Measurements from ENCODE around the gene OCA2.

- TF ChIP-seq ASH2L (IDR thresholded peaks at IDR 0.05; ENCODE audit: low read length) = no peak
- TF ChIP-seq EP300 (IDR thresholded peaks at IDR 0.05; ENCODE audit: borderline replicate concordance in 1 of 2, low read depth in 2 of 2, low read length in 2 of 2) = no peak
- no peak for TF ChIP-seq USF2 (IDR thresholded peaks at IDR 0.05; ENCODE audit: low read length)
- no peak for TF ChIP-seq CTCF (IDR thresholded peaks at IDR 0.05; ENCODE audit: control extremely low read depth in 1 of 3, insufficient read depth in 1 of 3, low read depth in 1 of 3, low read length in 3 of 3)
- TF ChIP-seq TCF12 (IDR thresholded peaks at IDR 0.05; ENCODE audit: low read depth, low read length) = no peak
- TF ChIP-seq ATF2 (IDR thresholded peaks at IDR 0.05; ENCODE audit: low read length) = no peak
- TF ChIP-seq CHD2 (IDR thresholded peaks at IDR 0.05; ENCODE audit: low read length) = no peak
- TF ChIP-seq EZH2 (IDR thresholded peaks at IDR 0.05; ENCODE audit: low read depth, low read length, severe bottlenecking) = no peak
- TF ChIP-seq CHD1 (IDR thresholded peaks at IDR 0.05; ENCODE audit: low read depth, low read length) = no peak
- no peak for TF ChIP-seq MAX (IDR thresholded peaks at IDR 0.05)
- TF ChIP-seq YY1 (IDR thresholded peaks at IDR 0.05; ENCODE audit: low read depth, low read length) = no peak
- no peak for TF ChIP-seq RXRA (IDR thresholded peaks at IDR 0.05; ENCODE audit: insufficient read depth, low read depth, low read length)
Measured at GRCh38 chr15:27889258-27889657, 209.9 kb downstream of the OCA2 start.

All from H1 (cell line).